Skeletal muscle cell (primary cell): ENCODE data around the gene SPATA31A1.
"Not testable (repeated sequence)": the region's sequence is repeated elsewhere in the genome, so short reads cannot be mapped to it uniquely, and the experiment has no call there.

Experiments used
- DNase-seq: peaks from one replicate; pipeline ENCODE4 v3.0.0-alpha.2; 2010; ENCODE audit warnings: low read depth
- H3K4me3 ChIP-seq: 2 replicates; pipeline ENCODE4 v1.5.1; 2011; ENCODE audit warnings: low read depth, mild to moderate bottlenecking, control low read depth, low read length, moderate library complexity

The SPATA31A1 gene

GRCh38 chr9:39355369-39355768 lies at the start of gene SPATA31A1:
SPATA31A1 (plus strand) TSS chr9:39355669; CDS start chr9:39355731, 62 bp downstream.
- DNase-seq = not testable (repeated sequence)

DNA sequence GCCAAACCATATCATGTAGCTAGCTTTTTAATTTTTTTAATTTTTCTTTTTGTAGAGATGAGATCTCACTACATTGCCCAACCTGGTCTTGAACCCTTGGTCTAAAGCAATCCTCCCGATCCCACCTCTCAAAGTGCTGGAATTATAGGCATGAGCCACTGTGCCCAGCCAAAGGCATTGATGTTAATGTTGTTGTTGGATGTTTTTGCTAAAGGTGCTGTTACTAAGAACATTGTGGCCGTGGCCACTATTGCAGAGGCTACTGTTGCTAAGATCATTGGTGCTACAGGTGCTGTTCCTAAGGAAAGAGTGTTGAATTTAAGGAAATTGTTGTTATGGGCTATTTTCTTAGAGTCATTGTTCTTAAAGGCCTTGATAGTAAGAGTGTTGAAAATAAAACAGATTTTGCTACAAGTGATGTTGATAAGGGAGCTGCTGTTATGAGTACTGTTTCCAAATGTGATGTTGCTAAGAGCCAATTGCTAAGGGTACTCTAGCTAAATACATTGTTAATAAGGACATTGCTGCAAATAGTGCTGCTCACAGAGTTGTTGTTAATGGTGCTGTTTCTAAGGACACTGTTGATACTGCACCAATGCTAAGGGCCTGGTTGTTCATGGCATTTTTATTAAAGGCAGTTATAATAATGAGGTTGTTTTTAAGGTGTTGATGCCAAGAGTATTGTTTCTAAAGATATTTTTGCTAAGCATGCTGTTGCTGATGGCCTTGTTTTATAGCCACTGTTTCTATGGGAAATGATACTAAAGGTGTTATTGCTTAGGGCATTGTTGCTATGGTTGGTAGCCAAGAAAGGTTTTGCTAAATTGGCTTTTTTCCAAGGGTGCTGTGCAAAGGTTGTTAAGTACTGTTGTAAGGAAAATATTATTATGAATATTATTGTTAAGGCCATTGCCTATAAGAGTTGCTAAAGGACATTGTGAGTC lies 52.1 kb downstream of the SPATA31A1 start:
- not testable (repeated sequence) for H3K4me3 ChIP-seq, DNase-seq

More at GRCh38 chr9:39355369-39355768, at the start of gene SPATA31A1:
- not testable (repeated sequence) for H3K4me3 ChIP-seq

DNA sequence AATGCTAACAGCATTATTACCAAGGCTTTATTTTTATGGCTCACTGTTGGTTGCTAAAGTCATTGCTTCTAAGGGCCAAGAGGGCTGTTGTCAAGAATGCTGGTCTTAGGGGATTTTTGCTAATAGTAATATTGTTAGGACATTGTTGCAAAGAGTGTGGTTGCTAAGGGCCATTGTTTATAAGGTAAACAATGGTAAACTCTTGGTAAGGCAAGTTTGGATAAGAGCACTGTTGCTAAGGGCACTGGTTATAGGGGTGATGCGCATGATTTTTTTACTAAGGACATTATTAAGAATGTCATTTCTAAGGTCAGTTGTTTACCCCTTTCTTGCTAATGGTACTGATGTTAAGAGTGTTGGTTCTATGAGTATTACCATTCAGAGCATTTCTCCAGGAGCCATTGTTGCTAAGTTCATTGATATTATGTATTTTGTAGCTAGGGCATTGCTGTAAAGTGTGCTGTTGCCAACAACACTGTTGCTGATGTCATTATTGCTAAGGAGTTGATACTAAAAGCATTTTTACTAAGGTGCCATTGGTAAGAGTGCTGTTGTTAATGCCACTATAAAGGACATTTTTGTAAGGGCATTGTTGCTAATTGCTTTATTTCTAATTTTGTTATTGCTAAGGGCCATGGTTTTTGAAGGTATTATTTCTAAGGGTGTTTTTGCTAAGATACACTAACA lies 55.9 kb downstream of the SPATA31A1 start:
- not testable (repeated sequence) for H3K4me3 ChIP-seq, DNase-seq
